HepG2 (cell line): ENCODE results near the gene PRR11. TPM values are rescaled to one million over a fixed set of nuclear protein-coding genes. Genes with fewer than 3 reads are reported as not detected.

ENCODE experiments used
- CCAR2 ChIP-seq: fragments of 200-400 bp; formaldehyde crosslinking; optimal IDR thresholded peaks from 2 replicates; pipeline ENCODE3; 2018; ENCODE audit warnings: low read depth, mild to moderate bottlenecking, low read length, moderate library complexity
- ELF3 ChIP-seq: IDR thresholded peaks from 2 replicates; pipeline ENCODE4 v1.6.1; 2016; ENCODE audit warnings: missing genetic modification reagents, missing compliant biosample characterization
- HDAC2 ChIP-seq: sonication (generic); formaldehyde crosslinking; IDR thresholded peaks from 2 replicates; pipeline ENCODE4 v1.4.0; 2020; ENCODE audit warnings: missing genetic modification reagents
- HOXA9 ChIP-seq: sonication (generic); formaldehyde crosslinking; IDR thresholded peaks from 2 replicates; pipeline ENCODE4 v1.8.1; 2022; ENCODE audit warnings: missing genetic modification reagents, mild to moderate bottlenecking, moderate library complexity, borderline replicate concordance
- IRF2 ChIP-seq: IDR thresholded peaks from 2 replicates; pipeline ENCODE4 v1.6.1; 2018; ENCODE audit warnings: missing genetic modification reagents, missing compliant biosample characterization
- JUNB ChIP-seq: sonication (generic); formaldehyde crosslinking; IDR thresholded peaks from 2 replicates; pipeline ENCODE4 v1.8.0; 2022; ENCODE audit warnings: missing genetic modification reagents, mild to moderate bottlenecking, borderline replicate concordance
- MXI1 ChIP-seq: IDR thresholded peaks from 3 replicates; pipeline ENCODE4 v1.6.1; 2012; ENCODE audit warnings: low read depth, low read length, inconsistent platforms, borderline replicate concordance
- POLR2AphosphoS5 ChIP-seq: IDR thresholded peaks from 2 replicates; pipeline ENCODE4 v1.6.1; 2012; ENCODE audit warnings: low read depth, low read length
- SRSF4 ChIP-seq: fragments of 200-400 bp; formaldehyde crosslinking; IDR thresholded peaks from one replicate; pipeline ENCODE4 v1.6.1; 2018; ENCODE audit warnings: mild to moderate bottlenecking, low read depth, low read length, moderate library complexity; ENCODE audit not compliant: poor library complexity, severe bottlenecking
- TCF7L2 ChIP-seq: IDR thresholded peaks from 2 replicates; pipeline ENCODE4 v1.6.1; 2011; ENCODE audit warnings: mild to moderate bottlenecking, low read depth, low read length, moderate library complexity
- ZKSCAN5 ChIP-seq: sonication (generic); formaldehyde crosslinking; IDR thresholded peaks from 2 replicates; pipeline ENCODE4 v1.5.1; 2020; ENCODE audit warnings: mild to moderate bottlenecking, missing genetic modification reagents
- ZNF547 ChIP-seq: sonication (generic); formaldehyde crosslinking; IDR thresholded peaks from 2 replicates; pipeline ENCODE4 v1.5.1; 2020; ENCODE audit warnings: mild to moderate bottlenecking, missing genetic modification reagents
- ZNF777 ChIP-seq: sonication (generic); formaldehyde crosslinking; IDR thresholded peaks from 2 replicates; pipeline ENCODE4 v1.4.0; 2020; ENCODE audit warnings: missing genetic modification reagents
- polyA plus RNA-seq, 8 experiments: library from polyadenylated mRNA; depleted of rRNA in 3 of 8; stranded (reverse) in 7 of 8; unstranded in 1 of 8; fragments of >200 nt; fragmentation: Illumina TruSeq in 4 of 8; extraction: Trizol in 4 of 8; gene quantifications; 2 replicates each; pipeline versions ENCODE4 v1.2.1 to v1.2.3, GENCODE V29; 2011 to 2016; ENCODE audit warnings: low read depth in 4 of 8, missing spikeins in 1 of 8, mixed read lengths in 1 of 8; ENCODE audit not compliant: insufficient read depth in 1 of 8
- total RNA-seq, 5 experiments: library from RNA; depleted of rRNA; stranded (reverse); fragments of >200 nt; fragmentation: Illumina TruSeq; extraction: Trizol; gene quantifications; 2 replicates each; pipeline ENCODE4 v1.2.3, GENCODE V29; 2016; ENCODE audit warnings: low read depth in 1 of 5
- TF ChIP-seq, protein P1 (sequence below): sonication (generic); formaldehyde crosslinking; IDR thresholded peaks from 2 replicates; pipeline ENCODE4 v1.5.0; 2020; ENCODE audit warnings: mild to moderate bottlenecking, missing genetic modification reagents
- TF ChIP-seq, protein P2 (sequence below): sonication (generic); formaldehyde crosslinking; IDR thresholded peaks from 2 replicates; pipeline ENCODE4 v1.4.0; 2020; ENCODE audit warnings: mild to moderate bottlenecking, missing genetic modification reagents
- TF ChIP-seq, protein P3 (sequence below): sonication (generic); formaldehyde crosslinking; IDR thresholded peaks from 2 replicates; pipeline ENCODE4 v1.4.0; 2020; ENCODE audit warnings: missing genetic modification reagents

The PRR11 gene
- total and polyA plus RNA-seq, 2 of the 13 experiments (the other 11 are each of a cell fraction or from before 2014, with no cell fraction given), result 35.7 to 39.2 TPM

DNA sequence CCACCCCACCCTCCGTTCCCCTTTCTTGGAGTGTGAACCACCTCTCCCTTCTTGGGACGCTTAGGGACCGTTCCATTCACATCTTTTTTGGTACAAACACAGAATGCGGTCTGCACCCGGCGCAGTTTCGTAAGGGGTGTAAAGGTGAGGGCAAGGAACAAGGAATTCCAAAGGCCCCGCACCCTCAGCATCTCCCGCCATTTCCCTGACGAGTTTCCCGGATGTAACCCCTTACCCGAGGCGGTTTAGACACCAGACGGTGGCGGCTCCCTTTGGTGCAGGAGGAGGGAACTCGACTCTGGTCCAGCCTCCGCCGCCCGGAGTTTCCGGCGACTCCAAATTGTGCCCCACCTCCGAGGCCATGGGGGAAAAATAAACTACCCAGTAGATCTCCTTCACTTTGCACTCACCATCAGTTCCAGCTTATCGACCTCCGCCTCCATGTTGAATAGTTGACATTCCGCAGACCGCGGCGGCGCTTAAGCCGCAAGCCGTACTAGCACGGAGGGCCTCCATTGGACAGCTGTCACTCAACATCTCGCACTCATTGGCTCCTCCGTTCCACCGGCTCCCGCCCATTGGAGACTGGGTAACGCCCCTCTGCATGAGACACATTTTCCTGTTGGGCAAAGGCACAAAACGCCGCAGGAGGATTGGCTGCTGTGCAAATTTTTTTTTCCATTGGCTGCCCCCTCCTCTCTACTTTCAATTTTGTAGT, 666 bp upstream of the PRR11 start, which contains the start of gene SKA2 (continued):
- TF ChIP-seq, protein P1, sequence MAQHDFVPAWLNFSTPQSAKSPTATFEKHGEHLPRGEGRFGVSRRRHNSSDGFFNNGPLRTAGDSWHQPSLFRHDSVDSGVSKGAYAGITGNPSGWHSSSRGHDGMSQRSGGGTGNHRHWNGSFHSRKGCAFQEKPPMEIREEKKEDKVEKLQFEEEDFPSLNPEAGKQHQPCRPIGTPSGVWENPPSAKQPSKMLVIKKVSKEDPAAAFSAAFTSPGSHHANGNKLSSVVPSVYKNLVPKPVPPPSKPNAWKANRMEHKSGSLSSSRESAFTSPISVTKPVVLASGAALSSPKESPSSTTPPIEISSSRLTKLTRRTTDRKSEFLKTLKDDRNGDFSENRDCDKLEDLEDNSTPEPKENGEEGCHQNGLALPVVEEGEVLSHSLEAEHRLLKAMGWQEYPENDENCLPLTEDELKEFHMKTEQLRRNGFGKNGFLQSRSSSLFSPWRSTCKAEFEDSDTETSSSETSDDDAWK (CRISPR knock-in tag), result no peak
- TF ChIP-seq JUNB (CRISPR knock-in tag) (no peak), ZNF777 (no peak), ELF3 (CRISPR knock-in tag) (peak; percentile 68), CCAR2 (no peak), HDAC2 (CRISPR knock-in tag) (peak; percentile 72; the same call in 1 of the 2 replicates), SRSF4 (no peak), MXI1 (peak; percentile 69; the same call in 2 of the 3 replicates), IRF2 (CRISPR knock-in tag) (peak; percentile 94), ZKSCAN5 (CRISPR knock-in tag) (0 out of 2 replicates have a peak, but pooled peaks have one; percentile 14), POLR2AphosphoS5 (peak; percentile 46; the same call in 1 of the 2 replicates), HOXA9 (peak; percentile 34; the same call in 1 of the 2 replicates), TCF7L2 (no peak), ZNF547 (CRISPR knock-in tag) (peak; percentile 80; the same call in 1 of the 2 replicates)
- TF ChIP-seq, protein P2, sequence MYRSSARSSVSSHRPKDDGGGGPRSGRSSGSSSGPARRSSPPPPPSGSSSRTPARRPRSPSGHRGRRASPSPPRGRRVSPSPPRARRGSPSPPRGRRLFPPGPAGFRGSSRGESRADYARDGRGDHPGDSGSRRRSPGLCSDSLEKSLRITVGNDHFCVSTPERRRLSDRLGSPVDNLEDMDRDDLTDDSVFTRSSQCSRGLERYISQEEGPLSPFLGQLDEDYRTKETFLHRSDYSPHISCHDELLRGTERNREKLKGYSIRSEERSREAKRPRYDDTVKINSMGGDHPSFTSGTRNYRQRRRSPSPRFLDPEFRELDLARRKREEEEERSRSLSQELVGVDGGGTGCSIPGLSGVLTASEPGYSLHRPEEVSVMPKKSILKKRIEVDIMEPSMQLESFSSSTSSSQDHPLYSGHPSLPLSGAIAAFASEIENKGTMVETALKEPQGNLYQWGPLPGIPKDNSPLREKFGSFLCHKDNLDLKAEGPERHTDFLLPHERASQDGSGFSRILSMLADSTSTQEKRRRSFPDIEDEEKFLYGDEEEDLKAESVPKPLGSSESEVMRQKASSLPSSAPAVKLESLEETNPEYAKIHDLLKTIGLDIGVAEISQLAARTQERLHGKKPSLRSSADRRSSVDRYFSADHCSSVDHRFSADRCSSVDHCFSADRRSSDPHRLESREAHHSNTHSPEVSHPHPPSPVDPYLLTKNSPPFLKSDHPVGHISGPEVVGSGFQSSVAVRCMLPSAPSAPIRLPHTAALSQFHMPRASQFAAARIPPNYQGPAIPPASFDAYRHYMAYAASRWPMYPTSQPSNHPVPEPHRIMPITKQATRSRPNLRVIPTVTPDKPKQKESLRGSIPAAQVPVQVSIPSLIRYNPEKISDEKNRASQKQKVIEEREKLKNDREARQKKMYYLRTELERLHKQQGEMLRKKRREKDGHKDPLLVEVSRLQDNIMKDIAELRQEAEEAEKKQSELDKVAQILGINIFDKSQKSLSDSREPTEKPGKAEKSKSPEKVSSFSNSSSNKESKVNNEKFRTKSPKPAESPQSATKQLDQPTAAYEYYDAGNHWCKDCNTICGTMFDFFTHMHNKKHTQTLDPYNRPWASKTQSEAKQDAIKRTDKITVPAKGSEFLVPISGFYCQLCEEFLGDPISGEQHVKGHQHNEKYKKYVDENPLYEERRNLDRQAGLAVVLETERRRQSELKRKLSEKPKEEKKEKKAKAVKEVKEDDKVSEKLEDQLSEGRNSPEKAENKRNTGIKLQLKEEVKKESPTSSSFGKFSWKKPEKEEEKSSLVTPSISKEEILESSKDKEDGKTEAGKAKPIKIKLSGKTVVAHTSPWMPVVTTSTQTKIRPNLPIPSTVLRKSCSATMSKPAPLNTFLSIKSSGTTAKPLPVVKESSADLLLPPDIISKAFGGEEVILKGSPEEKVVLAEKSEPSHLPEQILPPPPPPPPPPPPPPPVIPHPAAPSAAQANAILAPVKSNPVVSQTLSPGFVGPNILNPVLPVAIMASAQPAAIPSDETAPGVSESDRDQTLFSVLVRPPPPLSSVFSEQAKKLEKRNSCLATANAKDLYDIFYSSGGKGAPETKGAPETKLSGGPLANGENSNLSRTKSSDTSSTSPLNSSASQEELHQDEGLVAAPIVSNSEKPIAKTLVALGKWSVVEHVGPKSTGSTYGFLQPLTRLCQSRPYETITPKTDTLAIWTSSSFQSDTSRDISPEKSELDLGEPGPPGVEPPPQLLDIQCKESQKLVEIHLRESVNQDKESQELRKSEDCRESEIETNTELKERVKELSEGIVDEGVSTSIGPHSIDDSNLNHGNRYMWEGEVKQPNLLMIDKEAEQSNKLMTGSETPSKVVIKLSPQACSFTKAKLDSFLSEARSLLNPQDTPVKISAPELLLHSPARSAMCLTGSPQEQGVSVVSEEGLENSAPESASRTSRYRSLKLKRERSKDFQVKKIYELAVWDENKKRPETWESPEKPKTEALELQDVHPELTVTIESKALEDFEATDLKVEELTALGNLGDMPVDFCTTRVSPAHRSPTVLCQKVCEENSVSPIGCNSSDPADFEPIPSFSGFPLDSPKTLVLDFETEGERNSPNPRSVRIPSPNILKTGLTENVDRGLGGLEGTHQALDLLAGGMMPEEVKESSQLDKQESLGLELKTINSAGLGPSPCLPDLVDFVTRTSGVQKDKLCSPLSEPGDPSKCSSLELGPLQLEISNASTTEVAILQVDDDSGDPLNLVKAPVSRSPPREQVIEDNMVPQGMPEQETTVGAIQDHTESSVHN, result no peak
- TF ChIP-seq, protein P3, sequence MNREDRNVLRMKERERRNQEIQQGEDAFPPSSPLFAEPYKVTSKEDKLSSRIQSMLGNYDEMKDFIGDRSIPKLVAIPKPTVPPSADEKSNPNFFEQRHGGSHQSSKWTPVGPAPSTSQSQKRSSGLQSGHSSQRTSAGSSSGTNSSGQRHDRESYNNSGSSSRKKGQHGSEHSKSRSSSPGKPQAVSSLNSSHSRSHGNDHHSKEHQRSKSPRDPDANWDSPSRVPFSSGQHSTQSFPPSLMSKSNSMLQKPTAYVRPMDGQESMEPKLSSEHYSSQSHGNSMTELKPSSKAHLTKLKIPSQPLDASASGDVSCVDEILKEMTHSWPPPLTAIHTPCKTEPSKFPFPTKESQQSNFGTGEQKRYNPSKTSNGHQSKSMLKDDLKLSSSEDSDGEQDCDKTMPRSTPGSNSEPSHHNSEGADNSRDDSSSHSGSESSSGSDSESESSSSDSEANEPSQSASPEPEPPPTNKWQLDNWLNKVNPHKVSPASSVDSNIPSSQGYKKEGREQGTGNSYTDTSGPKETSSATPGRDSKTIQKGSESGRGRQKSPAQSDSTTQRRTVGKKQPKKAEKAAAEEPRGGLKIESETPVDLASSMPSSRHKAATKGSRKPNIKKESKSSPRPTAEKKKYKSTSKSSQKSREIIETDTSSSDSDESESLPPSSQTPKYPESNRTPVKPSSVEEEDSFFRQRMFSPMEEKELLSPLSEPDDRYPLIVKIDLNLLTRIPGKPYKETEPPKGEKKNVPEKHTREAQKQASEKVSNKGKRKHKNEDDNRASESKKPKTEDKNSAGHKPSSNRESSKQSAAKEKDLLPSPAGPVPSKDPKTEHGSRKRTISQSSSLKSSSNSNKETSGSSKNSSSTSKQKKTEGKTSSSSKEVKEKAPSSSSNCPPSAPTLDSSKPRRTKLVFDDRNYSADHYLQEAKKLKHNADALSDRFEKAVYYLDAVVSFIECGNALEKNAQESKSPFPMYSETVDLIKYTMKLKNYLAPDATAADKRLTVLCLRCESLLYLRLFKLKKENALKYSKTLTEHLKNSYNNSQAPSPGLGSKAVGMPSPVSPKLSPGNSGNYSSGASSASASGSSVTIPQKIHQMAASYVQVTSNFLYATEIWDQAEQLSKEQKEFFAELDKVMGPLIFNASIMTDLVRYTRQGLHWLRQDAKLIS (CRISPR knock-in tag), result peak; percentile 47; the same call in 1 of the 2 replicates
